Activated naive CD4-positive, alpha-beta T cell treated with anti-CD3 and anti-CD28 coated beads, Interleukin-2, amount 50 U/mL, for 24 hours (primary cell): Measurements from ENCODE around the gene PSMD13.

Source experiments
- H3K27ac Mint-ChIP-seq: one replicate; pipeline ENCODE4 v1.8.0; 2021; ENCODE audit warnings: mild to moderate bottlenecking, mixed read lengths
- H3K27me3 Mint-ChIP-seq: one replicate; pipeline ENCODE4 v1.8.0; 2021; ENCODE audit warnings: mixed read lengths
- H3K36me3 Mint-ChIP-seq: one replicate; pipeline ENCODE4 v1.8.0; 2021; ENCODE audit warnings: mixed read lengths
- H3K4me1 Mint-ChIP-seq: one replicate; pipeline ENCODE4 v1.8.0; 2021; ENCODE audit warnings: mixed read lengths
- H3K4me3 Mint-ChIP-seq: one replicate; pipeline ENCODE4 v1.8.0; 2021; ENCODE audit warnings: mild to moderate bottlenecking, mixed read lengths
- H3K9me3 Mint-ChIP-seq: one replicate; pipeline ENCODE4 v1.8.0; 2021; ENCODE audit warnings: mixed read lengths

The PSMD13 gene

DNA sequence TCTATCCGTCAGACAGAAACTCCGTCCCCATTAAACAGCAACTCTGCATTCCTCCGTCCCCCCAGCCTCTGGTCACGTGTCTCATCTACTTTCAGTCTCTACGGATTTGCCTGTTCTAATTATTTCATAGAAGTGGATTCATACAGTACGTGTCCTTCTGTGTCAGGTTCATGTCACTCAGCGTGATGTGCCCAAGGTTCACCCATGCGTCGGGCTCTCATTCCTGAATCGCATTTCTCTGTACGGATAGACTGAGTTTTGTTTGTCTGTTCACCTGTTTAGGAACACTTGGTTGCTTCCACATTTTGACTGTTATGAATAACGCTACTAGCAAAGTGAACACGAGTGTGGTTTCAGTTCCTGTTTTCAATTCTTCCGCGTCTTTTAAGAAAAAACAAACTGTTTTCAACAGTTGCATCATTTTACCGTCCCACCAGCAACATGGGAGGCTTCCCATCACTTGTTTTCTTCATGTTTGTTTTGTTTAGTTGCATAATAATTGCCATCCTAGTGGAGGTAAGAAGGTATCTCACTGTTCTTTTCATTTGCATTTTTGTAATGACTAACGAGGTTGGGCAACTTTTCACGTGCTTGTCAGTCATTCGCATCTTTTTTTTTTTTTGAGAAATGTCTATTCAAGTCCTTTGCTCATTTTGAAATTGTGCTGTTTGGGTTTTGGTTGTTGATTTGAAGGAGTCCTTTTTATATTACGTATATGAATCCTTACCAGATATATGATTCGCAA is 32.5 kb downstream of the PSMD13 start:
- Mint-ChIP-seq H3K27ac (peak overlapping the region; percentile 98), H3K27me3 (no peaks in the 10 kb centered on the region), H3K36me3 (no peaks in the 10 kb centered on the region), H3K4me3 (peak overlapping the region; percentile 93), H3K9me3 (no peaks in the 10 kb centered on the region), H3K4me1 (peaks cover 44% of the 10 kb centered on the region)

DNA sequence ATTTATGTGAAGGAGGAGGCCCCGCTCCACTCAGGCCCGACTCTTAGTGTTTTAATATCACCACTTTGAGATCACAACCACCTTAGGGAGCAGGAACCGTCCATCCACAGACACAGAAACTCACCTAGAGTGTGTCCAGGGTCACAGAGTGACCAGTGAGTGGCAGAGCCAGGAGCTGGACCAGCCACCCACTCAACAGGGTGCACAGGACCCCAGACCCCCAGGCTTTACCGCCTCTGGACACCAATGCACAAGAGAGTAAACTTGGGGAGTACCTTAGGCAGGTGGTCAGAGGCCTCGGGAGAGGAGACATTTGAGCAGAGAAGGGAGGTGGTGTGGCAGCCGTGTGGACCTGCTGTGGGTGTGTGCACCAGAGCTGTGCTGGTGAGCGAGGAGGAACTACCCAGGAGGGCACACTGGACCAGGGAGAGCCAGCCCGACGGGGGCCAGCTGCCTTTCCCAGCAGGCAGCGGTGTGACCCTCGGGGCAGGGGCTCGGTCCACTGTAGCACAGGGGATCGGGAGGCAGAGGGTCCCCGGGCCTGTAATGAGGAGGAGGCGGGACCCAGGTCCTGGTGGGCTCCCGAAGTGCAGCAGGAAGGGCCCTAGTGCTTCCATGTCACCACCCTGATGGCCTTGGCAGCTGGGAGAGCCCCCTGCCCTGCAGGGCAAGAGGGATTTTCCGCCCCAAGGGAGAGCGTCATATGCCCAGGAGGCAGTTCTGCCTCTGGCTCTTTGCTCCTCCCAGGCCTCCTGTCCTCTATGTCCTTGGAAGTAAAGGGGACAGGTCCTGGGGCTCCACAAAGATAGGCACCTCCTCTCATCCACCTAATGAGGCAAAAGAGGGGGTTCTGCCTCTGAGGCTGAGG is 33.9 kb downstream of the PSMD13 start:
- Mint-ChIP-seq H3K27ac (no peak overlapping the region), H3K27me3 (no peaks in the 10 kb centered on the region), H3K4me3 (no peak overlapping the region), H3K9me3 (no peaks in the 10 kb centered on the region), H3K36me3 (no peaks in the 10 kb centered on the region), H3K4me1 (peaks cover 39% of the 10 kb centered on the region)

DNA sequence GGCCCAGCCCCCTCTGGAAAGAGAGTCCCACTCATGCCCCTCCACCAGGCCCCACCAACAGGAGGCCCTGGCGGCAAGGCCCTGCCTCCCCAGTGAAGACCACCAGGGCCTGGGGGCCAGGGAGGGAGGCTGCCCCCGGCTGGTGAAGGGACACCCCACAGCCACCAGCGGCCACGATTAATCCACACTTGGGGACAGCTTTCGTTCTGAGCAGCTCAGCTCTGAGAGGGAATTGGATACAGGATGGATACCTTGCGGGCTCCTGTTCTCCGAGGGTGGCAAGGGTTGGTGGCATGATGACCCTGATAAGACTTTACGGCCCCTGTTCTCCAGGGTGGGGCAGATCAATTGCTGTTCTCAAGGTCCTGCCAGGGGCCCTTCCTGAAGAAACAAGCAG is 34.5 kb downstream of the PSMD13 start:
- Mint-ChIP-seq H3K4me1 (peaks cover 39% of the 10 kb centered on the region), H3K36me3 (no peaks in the 10 kb centered on the region), H3K9me3 (no peaks in the 10 kb centered on the region), H3K27ac (no peak overlapping the region), H3K4me3 (no peak overlapping the region), H3K27me3 (no peaks in the 10 kb centered on the region)

DNA sequence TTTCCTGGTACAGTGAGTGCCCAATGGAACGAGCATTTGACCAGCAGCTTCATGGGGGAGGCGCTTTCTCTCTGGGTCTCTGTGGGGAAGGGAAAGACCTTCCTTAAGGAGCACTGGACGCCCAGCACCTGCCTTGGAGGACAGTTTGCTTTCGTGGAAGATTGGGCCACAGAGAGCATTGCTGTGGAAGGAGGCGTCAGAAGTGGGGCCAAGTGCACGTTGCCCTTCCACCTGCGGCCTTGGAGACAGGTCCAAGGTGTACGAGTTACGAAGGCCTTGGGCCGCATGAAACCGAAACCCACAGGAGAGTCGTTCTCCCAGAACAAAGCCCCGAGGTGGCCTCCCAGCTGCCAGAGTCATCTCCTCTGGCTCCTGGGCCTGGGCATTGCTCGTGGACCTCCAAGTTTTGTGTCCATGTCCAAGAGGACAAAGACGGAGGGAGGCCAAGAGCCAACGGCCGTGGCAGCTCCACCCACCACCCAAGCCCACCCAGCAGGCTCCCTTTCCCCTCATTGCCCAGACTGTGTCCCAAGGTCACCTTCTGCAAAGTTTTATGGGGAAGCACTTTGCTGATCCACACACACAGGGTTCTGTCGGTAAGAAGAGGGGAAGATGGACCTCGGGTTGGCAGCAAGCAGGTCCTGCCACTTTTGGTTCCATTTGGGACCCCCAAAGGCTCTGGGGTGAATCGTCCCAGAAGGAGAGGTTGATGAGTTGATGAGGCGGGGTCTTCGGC is 35.6 kb downstream of the PSMD13 start:
- H3K9me3 Mint-ChIP-seq = no peaks in the 10 kb centered on the region
- no peaks in the 10 kb centered on the region for H3K36me3 Mint-ChIP-seq
- no peaks in the 10 kb centered on the region for H3K27me3 Mint-ChIP-seq
- no peak overlapping the region for H3K4me3 Mint-ChIP-seq
- H3K4me1 Mint-ChIP-seq = peaks cover 33% of the 10 kb centered on the region
- peak overlapping the region; percentile 80 for H3K27ac Mint-ChIP-seq

DNA sequence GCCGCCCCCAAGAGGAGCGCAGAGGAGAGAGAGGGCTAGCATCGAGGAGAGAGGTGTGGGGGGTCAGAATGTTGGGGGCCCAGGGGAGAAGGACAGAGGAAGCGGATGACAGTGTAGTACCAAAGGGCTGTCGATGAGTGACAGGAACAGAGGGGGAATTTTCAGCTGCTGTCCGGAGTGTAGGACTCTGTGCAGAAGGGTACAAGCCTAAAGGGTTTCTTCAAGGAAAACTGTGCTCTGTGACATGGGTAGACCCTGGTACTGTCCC is 36.1 kb downstream of the PSMD13 start:
- Mint-ChIP-seq H3K36me3 (no peaks in the 10 kb centered on the region), H3K27me3 (no peaks in the 10 kb centered on the region), H3K27ac (no peak overlapping the region), H3K4me3 (no peak overlapping the region), H3K4me1 (peaks cover 33% of the 10 kb centered on the region), H3K9me3 (no peaks in the 10 kb centered on the region)

DNA sequence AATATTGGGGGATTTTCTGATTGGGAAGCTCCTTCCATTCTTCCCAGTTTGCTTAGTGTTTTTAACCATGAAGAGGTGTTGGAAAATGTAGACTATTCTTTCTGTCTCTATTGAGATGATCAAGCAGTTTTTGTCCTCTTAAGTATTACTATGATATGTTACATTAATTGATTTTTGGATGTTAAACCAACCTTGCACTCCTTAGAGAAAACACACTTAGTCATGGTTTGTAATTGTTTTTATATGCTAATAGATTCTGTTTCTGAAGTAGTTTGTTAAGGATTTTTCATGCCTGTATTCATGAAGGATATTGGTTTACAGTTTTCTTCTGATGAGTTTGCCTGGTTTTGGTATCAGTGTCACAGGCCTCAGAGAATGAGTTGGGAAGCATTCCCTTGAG is 39.4 kb downstream of the PSMD13 start:
- Mint-ChIP-seq H3K36me3 (no peaks in the 10 kb centered on the region), H3K4me3 (no peak overlapping the region)

DNA sequence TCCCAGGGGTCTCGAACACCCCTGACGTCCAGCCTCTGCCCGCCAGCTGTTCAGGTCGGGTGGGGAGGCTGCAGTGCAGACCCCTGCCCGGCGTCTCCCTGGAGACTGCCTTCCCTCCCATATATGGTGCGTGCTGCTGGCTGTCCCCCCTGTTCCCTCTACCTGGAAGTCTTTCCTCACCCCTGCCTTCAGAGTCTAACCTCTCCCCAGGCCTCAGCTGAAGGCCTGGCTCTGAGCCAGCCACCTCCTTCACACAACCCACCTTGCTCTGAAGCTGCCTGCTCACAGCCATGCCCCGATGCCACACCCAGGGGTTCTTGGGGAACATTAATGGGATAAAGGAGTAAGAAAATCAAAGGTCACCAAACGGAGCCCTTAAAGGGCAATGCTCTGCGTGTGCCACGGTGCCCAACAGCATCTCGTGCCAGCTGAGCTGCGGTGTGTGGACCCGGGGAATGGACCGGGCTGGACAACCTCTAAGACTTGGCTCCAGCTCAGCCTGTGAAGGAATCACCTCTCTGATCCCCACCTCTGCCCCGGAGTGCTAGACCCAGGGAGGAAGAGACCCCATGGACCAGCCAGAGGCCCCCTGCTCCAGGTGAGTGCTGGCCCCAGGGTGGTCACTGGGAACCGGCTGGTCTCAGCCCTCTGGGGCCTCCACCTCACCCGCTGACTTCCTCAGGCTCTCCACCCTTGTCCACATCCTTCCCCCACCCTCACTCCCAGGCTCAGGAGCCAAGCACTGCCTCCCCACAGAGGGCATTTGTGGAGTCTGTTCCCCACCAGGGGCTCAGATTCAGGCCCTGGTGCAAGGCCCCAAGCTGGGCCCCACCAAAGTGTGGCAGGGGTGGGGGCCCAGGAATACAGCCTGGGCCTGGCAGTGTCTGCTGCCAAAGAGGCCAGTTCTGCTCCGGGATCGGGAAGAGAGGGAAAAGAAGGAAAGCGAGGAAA is 41.5 kb downstream of the PSMD13 start, which contains the start of gene NLRP6:
TSS of gene NLRP6 (plus strand) at position 407 of the 951 bp plus-strand sequence. CDS start at position 570, 163 bp downstream.
- Mint-ChIP-seq H3K9me3 (no peaks in the 10 kb centered on the region), H3K27ac (peak within 1 kb of the TSS; percentile 76), H3K4me1 (peaks cover 40% of the 10 kb centered on the region), H3K36me3 (peaks cover 3% of the 10 kb centered on the region), H3K27me3 (peaks cover 2% of the 10 kb centered on the region), H3K4me3 (peak within 1 kb of the TSS; percentile 78)

More for the DNA sequence above, 39.4 kb downstream of the PSMD13 start:
- Mint-ChIP-seq H3K4me1 (peaks cover 21% of the 10 kb centered on the region), H3K27ac (peak overlapping the region; percentile 87), H3K27me3 (no peaks in the 10 kb centered on the region), H3K9me3 (no peaks in the 10 kb centered on the region)

DNA sequence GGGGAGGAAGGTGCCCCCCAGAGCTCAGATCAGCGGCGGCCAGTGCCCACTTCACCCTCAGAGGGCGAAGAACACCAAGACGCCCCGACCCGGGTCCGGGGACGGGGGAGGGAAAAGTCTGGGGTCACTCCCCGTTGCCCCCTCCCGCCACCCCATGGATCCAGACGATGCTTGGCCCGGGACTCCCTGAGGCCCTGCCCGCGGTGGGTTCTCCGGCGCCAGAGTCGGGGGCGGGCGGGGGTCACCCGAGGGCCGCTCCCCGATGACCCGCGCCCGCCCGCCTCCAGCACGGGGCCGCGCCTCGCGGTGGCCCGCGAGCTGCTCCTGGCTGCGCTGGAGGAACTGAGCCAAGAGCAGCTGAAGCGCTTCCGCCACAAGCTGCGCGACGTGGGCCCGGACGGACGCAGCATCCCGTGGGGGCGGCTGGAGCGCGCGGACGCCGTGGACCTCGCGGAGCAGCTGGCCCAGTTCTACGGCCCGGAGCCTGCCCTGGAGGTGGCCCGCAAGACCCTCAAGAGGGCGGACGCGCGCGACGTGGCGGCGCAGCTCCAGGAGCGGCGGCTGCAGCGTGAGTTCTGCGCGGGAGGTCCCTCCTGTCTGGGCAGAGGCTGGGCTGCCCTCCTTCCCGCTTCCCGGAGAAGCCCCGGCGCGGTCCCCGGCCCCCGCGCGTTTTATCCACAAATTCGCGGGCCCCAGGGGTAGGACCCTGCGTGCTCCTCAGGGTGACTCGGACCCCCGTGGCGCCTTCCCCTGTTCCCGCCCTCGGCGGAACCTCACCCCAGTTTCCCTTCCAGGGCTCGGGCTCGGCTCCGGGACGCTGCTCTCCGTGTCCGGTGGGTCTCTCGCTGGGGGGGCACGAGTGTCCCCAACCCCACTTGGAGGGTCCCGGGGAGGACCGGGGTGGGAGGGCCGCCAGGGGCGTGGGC is 42.5 kb downstream of the PSMD13 start:
- Mint-ChIP-seq H3K4me1 (peaks cover 46% of the 10 kb centered on the region), H3K27ac (no peak overlapping the region), H3K27me3 (peaks cover 2% of the 10 kb centered on the region)

DNA sequence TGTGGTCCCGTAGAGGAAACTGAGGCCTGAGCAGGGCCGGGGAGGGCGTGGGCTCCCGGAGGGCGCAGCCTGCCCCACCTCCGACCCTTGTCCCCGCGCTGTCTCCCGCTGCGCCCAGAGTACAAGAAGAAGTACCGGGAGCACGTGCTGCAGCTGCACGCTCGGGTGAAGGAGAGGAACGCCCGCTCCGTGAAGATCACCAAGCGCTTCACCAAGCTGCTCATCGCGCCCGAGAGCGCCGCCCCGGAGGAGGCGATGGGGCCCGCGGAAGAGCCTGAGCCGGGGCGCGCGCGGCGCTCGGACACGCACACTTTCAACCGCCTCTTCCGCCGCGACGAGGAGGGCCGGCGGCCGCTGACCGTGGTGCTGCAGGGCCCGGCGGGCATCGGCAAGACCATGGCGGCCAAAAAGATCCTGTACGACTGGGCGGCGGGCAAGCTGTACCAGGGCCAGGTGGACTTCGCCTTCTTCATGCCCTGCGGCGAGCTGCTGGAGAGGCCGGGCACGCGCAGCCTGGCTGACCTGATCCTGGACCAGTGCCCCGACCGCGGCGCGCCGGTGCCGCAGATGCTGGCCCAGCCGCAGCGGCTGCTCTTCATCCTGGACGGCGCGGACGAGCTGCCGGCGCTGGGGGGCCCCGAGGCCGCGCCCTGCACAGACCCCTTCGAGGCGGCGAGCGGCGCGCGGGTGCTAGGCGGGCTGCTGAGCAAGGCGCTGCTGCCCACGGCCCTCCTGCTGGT is 43.4 kb downstream of the PSMD13 start:
- Mint-ChIP-seq H3K36me3 (peaks cover 3% of the 10 kb centered on the region), H3K27ac (peak overlapping the region; percentile 88), H3K27me3 (peaks cover 2% of the 10 kb centered on the region), H3K4me1 (peaks cover 46% of the 10 kb centered on the region), H3K4me3 (peak overlapping the region; percentile 79), H3K9me3 (no peaks in the 10 kb centered on the region)

More for the DNA sequence above, 42.5 kb downstream of the PSMD13 start:
- Mint-ChIP-seq H3K36me3 (peaks cover 3% of the 10 kb centered on the region), H3K4me3 (peak overlapping the region; percentile 78), H3K9me3 (no peaks in the 10 kb centered on the region)

DNA sequence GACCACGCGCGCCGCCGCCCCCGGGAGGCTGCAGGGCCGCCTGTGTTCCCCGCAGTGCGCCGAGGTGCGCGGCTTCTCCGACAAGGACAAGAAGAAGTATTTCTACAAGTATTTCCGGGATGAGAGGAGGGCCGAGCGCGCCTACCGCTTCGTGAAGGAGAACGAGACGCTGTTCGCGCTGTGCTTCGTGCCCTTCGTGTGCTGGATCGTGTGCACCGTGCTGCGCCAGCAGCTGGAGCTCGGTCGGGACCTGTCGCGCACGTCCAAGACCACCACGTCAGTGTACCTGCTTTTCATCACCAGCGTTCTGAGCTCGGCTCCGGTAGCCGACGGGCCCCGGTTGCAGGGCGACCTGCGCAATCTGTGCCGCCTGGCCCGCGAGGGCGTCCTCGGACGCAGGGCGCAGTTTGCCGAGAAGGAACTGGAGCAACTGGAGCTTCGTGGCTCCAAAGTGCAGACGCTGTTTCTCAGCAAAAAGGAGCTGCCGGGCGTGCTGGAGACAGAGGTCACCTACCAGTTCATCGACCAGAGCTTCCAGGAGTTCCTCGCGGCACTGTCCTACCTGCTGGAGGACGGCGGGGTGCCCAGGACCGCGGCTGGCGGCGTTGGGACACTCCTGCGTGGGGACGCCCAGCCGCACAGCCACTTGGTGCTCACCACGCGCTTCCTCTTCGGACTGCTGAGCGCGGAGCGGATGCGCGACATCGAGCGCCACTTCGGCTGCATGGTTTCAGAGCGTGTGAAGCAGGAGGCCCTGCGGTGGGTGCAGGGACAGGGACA is 44.1 kb downstream of the PSMD13 start:
- peaks cover 2% of the 10 kb centered on the region for H3K27me3 Mint-ChIP-seq
- no peaks in the 10 kb centered on the region for H3K9me3 Mint-ChIP-seq
- H3K36me3 Mint-ChIP-seq = peaks cover 3% of the 10 kb centered on the region
- H3K27ac Mint-ChIP-seq = no peak overlapping the region
- peaks cover 49% of the 10 kb centered on the region for H3K4me1 Mint-ChIP-seq
- peak overlapping the region; percentile 73 for H3K4me3 Mint-ChIP-seq

DNA sequence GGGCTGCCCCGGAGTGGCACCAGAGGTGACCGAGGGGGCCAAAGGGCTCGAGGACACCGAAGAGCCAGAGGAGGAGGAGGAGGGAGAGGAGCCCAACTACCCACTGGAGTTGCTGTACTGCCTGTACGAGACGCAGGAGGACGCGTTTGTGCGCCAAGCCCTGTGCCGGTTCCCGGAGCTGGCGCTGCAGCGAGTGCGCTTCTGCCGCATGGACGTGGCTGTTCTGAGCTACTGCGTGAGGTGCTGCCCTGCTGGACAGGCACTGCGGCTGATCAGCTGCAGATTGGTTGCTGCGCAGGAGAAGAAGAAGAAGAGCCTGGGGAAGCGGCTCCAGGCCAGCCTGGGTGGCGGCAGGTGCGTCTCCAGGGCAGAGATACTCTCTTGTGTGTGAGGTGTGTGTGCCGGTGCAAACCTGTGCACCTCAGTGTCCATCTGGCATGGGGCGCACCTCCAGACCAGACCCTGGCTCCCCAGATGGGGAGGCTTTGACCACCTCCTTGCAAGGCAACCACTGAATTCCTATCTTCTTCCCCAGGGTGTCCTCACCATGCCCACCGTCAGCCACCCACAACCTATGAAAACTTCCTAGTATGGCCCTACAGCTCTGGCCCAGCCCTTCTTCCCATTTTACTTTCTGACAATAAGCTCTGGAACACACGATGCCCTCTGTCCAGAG is 44.8 kb downstream of the PSMD13 start:
- Mint-ChIP-seq H3K4me3 (peak overlapping the region; percentile 73), H3K36me3 (peaks cover 3% of the 10 kb centered on the region), H3K27ac (peak overlapping the region; percentile 88), H3K9me3 (no peaks in the 10 kb centered on the region), H3K4me1 (peaks cover 55% of the 10 kb centered on the region), H3K27me3 (peaks cover 2% of the 10 kb centered on the region)

DNA sequence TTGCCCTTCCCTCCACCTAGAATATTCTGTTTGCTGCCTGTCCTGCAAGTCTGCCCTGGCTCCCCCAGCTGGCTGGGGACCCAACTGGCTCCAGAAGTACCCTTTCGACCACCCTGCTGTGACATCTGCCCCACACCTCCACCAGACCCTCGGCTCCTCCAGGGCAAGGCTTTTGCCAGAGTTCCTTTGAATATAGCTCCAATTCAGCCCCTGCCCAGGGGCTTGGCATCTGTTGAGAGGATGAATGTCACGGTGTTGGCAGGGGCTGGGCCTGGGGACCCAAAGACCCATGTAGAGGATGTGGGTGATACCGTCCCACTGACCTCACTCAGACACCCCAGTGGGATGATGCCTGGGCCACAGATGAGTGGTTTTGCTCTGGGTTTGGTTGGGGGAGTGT is 45.4 kb downstream of the PSMD13 start:
- H3K36me3 Mint-ChIP-seq = peaks cover 3% of the 10 kb centered on the region
- H3K27me3 Mint-ChIP-seq = peaks cover 2% of the 10 kb centered on the region
- H3K4me1 Mint-ChIP-seq = peaks cover 59% of the 10 kb centered on the region

More for the DNA sequence above, 45.4 kb downstream of the PSMD13 start:
- Mint-ChIP-seq H3K27ac (peak overlapping the region; percentile 88), H3K4me3 (peak overlapping the region; percentile 73), H3K9me3 (no peaks in the 10 kb centered on the region)
